Cardiac fibroblast (primary cell): Measurements from ENCODE around the gene YJU2.
"Not testable (repeated sequence)": the region's sequence is repeated elsewhere in the genome, so short reads cannot be mapped to it uniquely, and the experiment has no call there.

Experiments
- DNase-seq, 2 donors: peaks; one replicate each; pipeline versions ENCODE4 v3.0.0 to v3.0.0-alpha.2; 2010; ENCODE audit warnings: low read depth in 2 of 2
- H3K4me3 ChIP-seq, 2 donors: replicated peaks in 1 of 2; 1 replicate in 1 of 2; 2 replicates in 1 of 2; pipeline ENCODE4 v1.5.1; 2011; ENCODE audit warnings: low read depth in 2 of 2, low read length in 2 of 2, mild to moderate bottlenecking in 2 of 2, moderate library complexity in 1 of 2
- TF ChIP-seq, protein P1 (sequence below): IDR thresholded peaks from one replicate; pipeline ENCODE4 v1.5.1; 2011; ENCODE audit warnings: low read depth, mild to moderate bottlenecking, low read length, inconsistent platforms

Gene YJU2

DNA sequence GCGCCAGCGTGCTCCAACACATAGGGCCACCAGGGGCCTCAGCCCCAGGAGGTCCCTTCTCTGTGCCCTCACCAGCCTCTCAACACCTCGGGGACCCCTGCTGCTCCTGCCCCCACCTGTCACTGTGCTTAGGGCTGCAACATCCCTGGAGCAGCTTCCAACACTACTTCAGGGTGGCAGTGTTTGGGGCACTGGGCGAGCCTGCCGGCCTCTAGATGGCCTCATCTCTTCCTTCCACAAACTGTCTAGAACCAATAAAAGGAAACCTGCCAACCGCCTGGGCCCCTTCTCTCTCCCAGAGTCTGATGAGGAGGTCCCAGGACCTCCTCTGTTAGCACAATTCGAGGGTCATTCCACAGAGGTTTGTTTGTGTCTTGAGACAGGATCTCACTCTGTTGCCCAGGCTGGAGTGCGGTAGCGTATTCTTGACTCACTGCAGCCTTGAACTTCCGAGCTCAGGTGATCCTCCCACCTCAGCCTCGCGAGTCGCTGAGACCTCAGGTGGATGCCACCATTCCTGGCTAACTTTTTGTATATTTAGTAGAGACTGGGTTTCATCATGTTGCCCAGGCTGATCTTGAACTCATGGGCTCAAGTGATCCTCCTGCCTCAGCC lies 22.0 kb downstream of the YJU2 start:
- no peak overlapping the region for H3K4me3 ChIP-seq
- TF ChIP-seq, protein P1, sequence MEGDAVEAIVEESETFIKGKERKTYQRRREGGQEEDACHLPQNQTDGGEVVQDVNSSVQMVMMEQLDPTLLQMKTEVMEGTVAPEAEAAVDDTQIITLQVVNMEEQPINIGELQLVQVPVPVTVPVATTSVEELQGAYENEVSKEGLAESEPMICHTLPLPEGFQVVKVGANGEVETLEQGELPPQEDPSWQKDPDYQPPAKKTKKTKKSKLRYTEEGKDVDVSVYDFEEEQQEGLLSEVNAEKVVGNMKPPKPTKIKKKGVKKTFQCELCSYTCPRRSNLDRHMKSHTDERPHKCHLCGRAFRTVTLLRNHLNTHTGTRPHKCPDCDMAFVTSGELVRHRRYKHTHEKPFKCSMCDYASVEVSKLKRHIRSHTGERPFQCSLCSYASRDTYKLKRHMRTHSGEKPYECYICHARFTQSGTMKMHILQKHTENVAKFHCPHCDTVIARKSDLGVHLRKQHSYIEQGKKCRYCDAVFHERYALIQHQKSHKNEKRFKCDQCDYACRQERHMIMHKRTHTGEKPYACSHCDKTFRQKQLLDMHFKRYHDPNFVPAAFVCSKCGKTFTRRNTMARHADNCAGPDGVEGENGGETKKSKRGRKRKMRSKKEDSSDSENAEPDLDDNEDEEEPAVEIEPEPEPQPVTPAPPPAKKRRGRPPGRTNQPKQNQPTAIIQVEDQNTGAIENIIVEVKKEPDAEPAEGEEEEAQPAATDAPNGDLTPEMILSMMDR: no peak
- DNase-seq: no peak

DNA sequence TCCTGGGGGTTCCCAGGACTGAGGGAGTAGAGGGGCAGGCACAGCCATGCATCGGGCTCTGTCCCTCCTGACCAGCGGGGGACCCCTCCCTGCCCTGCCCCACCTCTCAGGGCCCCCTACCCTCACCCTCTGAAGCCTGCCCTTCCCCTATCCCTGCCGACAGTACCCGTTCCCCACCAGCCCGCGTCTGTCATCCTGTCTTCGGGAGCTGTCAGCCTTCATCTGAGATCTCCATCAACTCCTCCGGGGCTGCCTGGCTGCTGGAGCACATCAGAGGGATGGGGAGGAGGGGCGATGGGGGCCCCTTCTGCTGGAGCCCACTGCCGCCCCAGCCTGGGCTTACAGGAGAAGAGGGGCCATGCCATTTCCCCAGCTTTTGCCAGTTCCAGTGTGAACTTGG lies 26.0 kb downstream of the YJU2 start:
- H3K4me3 ChIP-seq: no peak overlapping the region
- TF ChIP-seq, protein P1: no peak
- no peak for DNase-seq

DNA sequence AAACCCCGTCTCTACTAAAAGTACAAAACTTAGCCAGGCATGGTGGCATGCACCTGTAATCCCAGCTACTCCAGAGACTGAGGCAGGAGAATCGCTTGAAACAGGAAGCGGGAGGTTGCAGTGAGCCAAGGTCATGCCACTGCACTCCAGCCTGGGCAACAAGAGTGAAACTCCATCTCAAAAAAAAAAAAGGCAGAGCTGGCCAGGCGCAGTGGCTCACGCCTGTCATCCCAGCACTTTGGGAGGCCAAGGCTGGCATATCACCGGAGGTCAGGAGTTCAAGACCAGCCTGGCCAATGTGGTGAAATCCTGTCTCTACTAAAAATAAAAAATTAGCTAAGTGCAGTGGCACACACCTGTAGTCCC lies 27.4 kb downstream of the YJU2 start:
- DNase-seq, H3K4me3 ChIP-seq: not testable (repeated sequence)

DNA sequence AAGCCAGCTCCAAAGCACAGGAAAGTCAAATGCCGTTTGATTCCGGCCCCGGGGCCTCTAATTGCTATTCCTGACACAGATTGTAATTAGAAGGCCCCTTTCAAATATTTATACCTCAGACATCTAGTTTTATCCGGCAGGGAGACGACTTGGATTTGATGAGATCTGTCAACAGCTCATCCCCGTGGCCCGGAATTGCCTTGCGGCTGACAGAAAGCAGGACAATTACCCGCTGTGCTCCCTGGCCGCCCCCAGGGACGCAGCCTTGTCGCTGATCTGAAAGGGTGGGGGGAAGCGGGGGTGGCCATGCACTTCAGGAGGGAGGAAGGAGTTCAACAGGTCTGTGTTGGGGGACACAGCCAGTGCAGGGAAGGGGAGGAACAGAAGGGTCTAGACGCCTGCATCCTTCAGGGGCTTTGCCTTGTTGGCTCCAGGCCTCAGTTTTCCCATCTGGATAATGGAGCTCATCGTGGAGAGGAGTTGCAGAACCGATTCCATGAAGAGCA lies 30.4 kb downstream of the YJU2 start:
- no peak overlapping the region for H3K4me3 ChIP-seq
- TF ChIP-seq, protein P1: no peak
- no peak for DNase-seq

DNA sequence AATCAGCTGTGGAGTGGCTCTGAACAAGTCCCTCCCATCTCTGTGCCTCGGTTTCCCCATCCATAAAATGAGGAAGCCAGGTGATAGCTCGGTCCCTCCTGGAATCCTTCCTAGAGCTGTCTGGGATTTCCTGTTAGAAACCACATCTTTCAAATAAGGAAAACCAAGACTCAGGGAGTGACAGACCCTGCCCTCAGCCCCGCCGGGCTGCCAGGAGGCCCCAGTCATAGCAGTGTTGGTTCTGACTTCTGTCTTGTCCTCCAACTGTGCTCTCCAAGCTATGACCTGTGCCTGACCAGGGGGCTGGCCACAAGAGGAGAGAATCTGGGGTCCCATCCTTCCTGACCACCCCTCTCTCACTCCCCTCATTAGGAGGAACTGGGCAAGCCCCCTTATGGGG lies 31.1 kb downstream of the YJU2 start:
- TF ChIP-seq, protein P1: no peak
- H3K4me3 ChIP-seq: no peak overlapping the region
- DNase-seq: no peak

DNA sequence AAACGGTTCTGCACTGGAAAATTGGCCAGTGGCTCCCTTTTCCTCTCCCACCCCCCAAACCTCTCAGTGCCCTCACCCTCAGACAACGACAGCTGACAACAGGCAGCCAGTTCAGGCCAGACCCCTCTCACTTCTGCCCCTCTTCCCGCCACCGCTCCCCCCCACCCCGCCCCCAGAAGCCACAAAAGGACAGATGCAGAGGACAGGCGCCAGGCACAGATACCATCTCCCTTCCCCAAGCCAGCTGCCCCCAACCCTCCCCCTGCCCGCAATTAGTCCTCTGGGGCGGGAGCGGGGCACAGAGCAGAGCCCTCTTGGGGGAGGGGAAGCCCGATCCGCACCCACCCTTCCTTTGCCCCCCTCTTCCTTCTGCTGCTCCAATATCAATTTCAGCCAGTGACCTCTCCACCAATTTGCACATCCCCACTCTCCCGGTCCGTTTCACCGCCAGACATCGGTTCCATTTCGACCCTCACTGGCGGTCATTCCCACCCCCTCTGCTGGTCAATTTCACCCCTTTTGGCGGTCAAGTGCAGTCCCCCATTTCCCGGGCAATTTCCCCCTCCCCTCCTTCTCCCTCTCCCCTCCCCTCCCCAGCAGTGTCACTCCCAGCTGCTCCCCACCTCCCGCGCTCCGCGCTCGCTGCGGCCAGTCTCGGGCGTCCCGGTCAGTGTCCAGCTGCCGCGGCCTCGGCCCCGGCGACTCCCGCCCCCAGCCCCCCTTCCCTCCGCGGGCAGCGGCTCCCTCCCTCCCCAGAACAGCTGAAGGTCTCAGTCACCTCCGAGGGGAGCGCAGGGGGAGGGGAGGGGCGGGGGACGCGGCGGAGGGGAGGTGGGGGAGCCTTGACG lies 31.8 kb downstream of the YJU2 start, which contains the start of gene SHD:
Gene SHD (plus strand): TSS at position 848 of the 848 bp plus-strand sequence. CDS start 798 bp downstream, outside the sequence.
- no peak within 1 kb of the TSS for H3K4me3 ChIP-seq
- TF ChIP-seq, protein P1: no peak

DNA sequence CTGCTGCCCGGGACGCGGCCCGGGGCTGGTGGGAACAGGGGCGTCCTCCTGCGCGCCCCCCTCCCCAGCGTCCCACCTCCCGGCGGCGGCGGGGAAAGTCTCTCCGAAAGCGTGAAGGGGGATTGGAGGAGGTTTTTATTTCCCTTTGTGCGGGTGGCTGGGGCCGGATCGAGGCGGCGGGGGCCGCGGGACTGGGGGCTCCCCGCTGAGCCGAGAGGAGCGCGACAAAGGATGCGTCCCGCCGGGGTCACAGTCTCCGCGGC lies 32.3 kb downstream of the YJU2 start:
- DNase-seq: no peak
- no peak overlapping the region for H3K4me3 ChIP-seq
- TF ChIP-seq, protein P1: no peak

More for the DNA sequence above, 31.8 kb downstream of the YJU2 start, which contains the start of gene SHD:
- DNase-seq: no peak
